Activated CD8-positive, alpha-beta memory T cell treated with anti-CD3 and anti-CD28 coated beads, Interleukin-2, amount 50 U/mL, for 4 hours (primary cell): ENCODE results near the gene C10orf53.
"Not testable (repeated sequence)": the region's sequence is repeated elsewhere in the genome, so short reads cannot be mapped to it uniquely, and the experiment has no call there.

ENCODE experiments used
- DNase-seq: peaks from one replicate; pipeline ENCODE4 v3.0.0-alpha.2; 2020

Gene C10orf53

GRCh38 chr10:49688920-49689319 lies 9.5 kb downstream of the C10orf53 start:
- no peak for DNase-seq

- no peak for DNase-seq
These were observed 10.5 kb downstream of the C10orf53 start for GRCh38 chr10:49689882-49690510.

- no peak for DNase-seq
These were observed 11.4 kb downstream of the C10orf53 start for GRCh38 chr10:49690698-49691356.

- DNase-seq, result no peak
These were observed 12.1 kb downstream of the C10orf53 start for GRCh38 chr10:49691588-49691987.

GRCh38 chr10:49694466-49694865 lies 15.0 kb downstream of the C10orf53 start:
- DNase-seq, result no peak

GRCh38 chr10:49696311-49696710 lies 16.9 kb downstream of the C10orf53 start:
- no peak for DNase-seq

- no peak for DNase-seq
These were observed 19.2 kb downstream of the C10orf53 start for GRCh38 chr10:49698679-49699078.

GRCh38 chr10:49700211-49700610 lies 20.8 kb downstream of the C10orf53 start:
- no peak for DNase-seq

GRCh38 chr10:49700997-49701396 lies 21.5 kb downstream of the C10orf53 start:
- DNase-seq, result no peak

GRCh38 chr10:49707585-49707984 lies 28.1 kb downstream of the C10orf53 start:
- no peak for DNase-seq

- DNase-seq, result no peak
These were observed 30.5 kb downstream of the C10orf53 start for GRCh38 chr10:49709934-49710333.

GRCh38 chr10:49710966-49711365 lies 31.5 kb downstream of the C10orf53 start:
- DNase-seq, result no peak

- DNase-seq, result no peak
These were observed 32.0 kb downstream of the C10orf53 start for GRCh38 chr10:49711481-49711880.

- no peak for DNase-seq
These were observed 33.8 kb downstream of the C10orf53 start for GRCh38 chr10:49713266-49713665.

- not testable (repeated sequence) for DNase-seq
These were observed 35.7 kb downstream of the C10orf53 start for GRCh38 chr10:49715157-49715556.

- no peak for DNase-seq
These were observed 47.1 kb downstream of the C10orf53 start for GRCh38 chr10:49726593-49726992.

GRCh38 chr10:49733866-49734265 lies 54.4 kb downstream of the C10orf53 start:
- DNase-seq, result no peak

- DNase-seq, result no peak
These were observed 55.2 kb downstream of the C10orf53 start for GRCh38 chr10:49734676-49735075.

- no peak for DNase-seq
These were observed 55.7 kb downstream of the C10orf53 start for GRCh38 chr10:49735161-49735560.

- DNase-seq, result no peak
These were observed 56.6 kb downstream of the C10orf53 start for GRCh38 chr10:49735848-49736563.

- no peak for DNase-seq
These were observed 57.2 kb downstream of the C10orf53 start for GRCh38 chr10:49736564-49737113.

GRCh38 chr10:49737474-49738201 lies 58.2 kb downstream of the C10orf53 start:
- DNase-seq, result no peak
